ENCODE data around the gene RGL4.

The RGL4 gene

GRCh38 chr22:23685205-23685784, 5.5 kb upstream of the RGL4 start:
- peak; percentile 35 for DNase-seq (ENCODE audit: insufficient read length, low spot score)
- FAIRE-seq: no peak
- TF ChIP-seq POLR2A (IDR thresholded peaks at IDR 0.05; ENCODE audit: low read depth, low read length): no peak

- no peak for FAIRE-seq
Measured at GRCh38 chr22:23686416-23687024, 4.3 kb upstream of the RGL4 start.

GRCh38 chr22:23688121-23688520, 2.7 kb upstream of the RGL4 start:
- no peak for TF ChIP-seq POLR2A (IDR thresholded peaks at IDR 0.05; ENCODE audit: low read depth, low read length)
- DNase-seq (ENCODE audit: insufficient read length, low spot score) (no peak), FAIRE-seq (no peak)

More at GRCh38 chr22:23686416-23687024, 4.3 kb upstream of the RGL4 start:
- DNase-seq (ENCODE audit: insufficient read length, low spot score): no peak
- TF ChIP-seq POLR2A (IDR thresholded peaks at IDR 0.05; ENCODE audit: low read depth, low read length): no peak

GRCh38 chr22:23688571-23688970, 2.2 kb upstream of the RGL4 start:
- no peak for TF ChIP-seq POLR2A (IDR thresholded peaks at IDR 0.05; ENCODE audit: low read depth, low read length)
- DNase-seq (ENCODE audit: insufficient read length, low spot score) (no peak), FAIRE-seq (no peak)

GRCh38 chr22:23689414-23689813, 1.4 kb upstream of the RGL4 start:
- FAIRE-seq: no peak
- DNase-seq (ENCODE audit: insufficient read length, low spot score): no peak
- TF ChIP-seq POLR2A (IDR thresholded peaks at IDR 0.05; ENCODE audit: low read depth, low read length): no peak

- DNase-seq (ENCODE audit: insufficient read length, low spot score) (no peak), FAIRE-seq (no peak)
- TF ChIP-seq POLR2A (IDR thresholded peaks at IDR 0.05; ENCODE audit: low read depth, low read length): no peak
Measured at GRCh38 chr22:23691748-23692423, 1.1 kb downstream of the RGL4 start.

- TF ChIP-seq POLR2A (IDR thresholded peaks at IDR 0.05; ENCODE audit: low read depth, low read length): no peak
- FAIRE-seq: no peak
- no peak for DNase-seq (ENCODE audit: insufficient read length, low spot score)
Measured at GRCh38 chr22:23692598-23693291, 1.9 kb downstream of the RGL4 start.

- TF ChIP-seq POLR2A (IDR thresholded peaks at IDR 0.05; ENCODE audit: low read depth, low read length): no peak
- FAIRE-seq: no peak
- no peak for DNase-seq (ENCODE audit: insufficient read length, low spot score)
Measured at GRCh38 chr22:23693979-23694680, 3.3 kb downstream of the RGL4 start.

- DNase-seq (ENCODE audit: insufficient read length, low spot score) (no peak), FAIRE-seq (no peak)
- no peak for TF ChIP-seq POLR2A (IDR thresholded peaks at IDR 0.05; ENCODE audit: low read depth, low read length)
Measured at GRCh38 chr22:23695141-23695540, 4.3 kb downstream of the RGL4 start.

GRCh38 chr22:23695571-23696325, 4.9 kb downstream of the RGL4 start:
- no peak for FAIRE-seq
- TF ChIP-seq POLR2A (IDR thresholded peaks at IDR 0.05; ENCODE audit: low read depth, low read length): no peak
- DNase-seq (ENCODE audit: insufficient read length, low spot score): no peak

- DNase-seq (ENCODE audit: insufficient read length, low spot score) (no peak), FAIRE-seq (no peak)
- no peak for TF ChIP-seq POLR2A (IDR thresholded peaks at IDR 0.05; ENCODE audit: low read depth, low read length)
Measured at GRCh38 chr22:23696326-23696851, 5.6 kb downstream of the RGL4 start.

GRCh38 chr22:23697031-23697970, 6.5 kb downstream of the RGL4 start:
- DNase-seq (ENCODE audit: insufficient read length, low spot score) (no peak), FAIRE-seq (no peak)
- no peak for TF ChIP-seq POLR2A (IDR thresholded peaks at IDR 0.05; ENCODE audit: low read depth, low read length)

Data from H54 (cell line).